Ishikawa (cell line): ENCODE measurements around the gene THAP12.

Source experiments
- CEBPB ChIP-seq: IDR thresholded peaks from 2 replicates; pipeline ENCODE4 v1.6.1; 2012
- CREB1 ChIP-seq: IDR thresholded peaks from 2 replicates; pipeline ENCODE4 v1.6.1; 2012; ENCODE audit warnings: low read depth
- EGR1 ChIP-seq: IDR thresholded peaks from 2 replicates; pipeline ENCODE4 v1.6.1; 2012
- EP300 ChIP-seq: IDR thresholded peaks from 2 replicates; pipeline ENCODE4 v1.6.1; 2012; ENCODE audit warnings: borderline replicate concordance
- FOXM1 ChIP-seq: IDR thresholded peaks from 2 replicates; pipeline ENCODE4 v1.6.1; 2012; ENCODE audit warnings: low read depth, borderline replicate concordance
- MAX ChIP-seq: IDR thresholded peaks from 2 replicates; pipeline ENCODE4 v1.6.1; 2012
- NFIC ChIP-seq: IDR thresholded peaks from 2 replicates; pipeline ENCODE4 v1.6.1; 2012
- RAD21 ChIP-seq: IDR thresholded peaks from 2 replicates; pipeline ENCODE4 v1.6.1; 2012; ENCODE audit warnings: low read depth
- REST ChIP-seq: IDR thresholded peaks from 2 replicates; pipeline ENCODE4 v1.6.1; 2012; ENCODE audit warnings: low read depth, mild to moderate bottlenecking
- TAF1 ChIP-seq: IDR thresholded peaks from 2 replicates; pipeline ENCODE4 v1.6.1; 2012; ENCODE audit warnings: low read depth, mild to moderate bottlenecking
- TCF12 ChIP-seq: IDR thresholded peaks from 2 replicates; pipeline ENCODE4 v1.6.1; 2012; ENCODE audit warnings: low read depth
- TEAD4 ChIP-seq: IDR thresholded peaks from 2 replicates; pipeline ENCODE4 v1.6.1; 2012
- YY1 ChIP-seq: IDR thresholded peaks from 2 replicates; pipeline ENCODE4 v1.6.1; 2012; ENCODE audit warnings: low read depth
- ZBTB7A ChIP-seq: IDR thresholded peaks from 2 replicates; pipeline ENCODE4 v1.6.1; 2012; ENCODE audit warnings: low read depth
- TF ChIP-seq, protein P1 (sequence below): IDR thresholded peaks from 2 replicates; pipeline ENCODE4 v1.6.1; 2012

Gene THAP12

GRCh38 chr11:76330651-76331050, 50.3 kb downstream of the THAP12 start:
- TF ChIP-seq, protein P1, sequence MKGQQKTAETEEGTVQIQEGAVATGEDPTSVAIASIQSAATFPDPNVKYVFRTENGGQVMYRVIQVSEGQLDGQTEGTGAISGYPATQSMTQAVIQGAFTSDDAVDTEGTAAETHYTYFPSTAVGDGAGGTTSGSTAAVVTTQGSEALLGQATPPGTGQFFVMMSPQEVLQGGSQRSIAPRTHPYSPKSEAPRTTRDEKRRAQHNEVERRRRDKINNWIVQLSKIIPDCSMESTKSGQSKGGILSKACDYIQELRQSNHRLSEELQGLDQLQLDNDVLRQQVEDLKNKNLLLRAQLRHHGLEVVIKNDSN = no peak

DNA sequence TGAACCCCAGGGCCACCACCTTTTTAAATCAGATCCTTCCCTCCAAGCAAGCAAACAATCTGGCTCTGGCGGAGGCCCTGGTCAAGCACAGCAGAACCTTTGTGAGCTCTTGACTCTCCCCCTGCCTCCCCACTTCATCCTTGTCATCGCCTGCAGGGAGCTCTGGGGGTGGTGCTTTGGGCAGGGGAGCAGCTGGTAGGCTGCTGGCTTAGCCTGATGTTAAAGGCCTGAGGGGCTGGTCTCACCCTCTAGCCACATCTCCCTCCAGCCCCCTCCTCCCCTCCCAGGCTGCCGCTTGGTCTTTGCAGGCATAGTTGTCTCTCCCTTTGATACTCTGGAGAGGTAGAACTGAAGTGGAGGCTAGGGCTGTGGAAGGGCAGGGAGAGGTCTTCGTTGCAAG, 50.9 kb downstream of the THAP12 start:
- TF ChIP-seq CEBPB (no peak), TEAD4 (no peak), TAF1 (no peak), REST (no peak), EP300 (no peak), CREB1 (no peak), MAX (no peak)

- no peak for TF ChIP-seq EP300
- TF ChIP-seq TCF12 = no peak
- no peak for TF ChIP-seq RAD21
- TF ChIP-seq, protein P1 = no peak
- TF ChIP-seq MAX = no peak
- no peak for TF ChIP-seq CEBPB
- TF ChIP-seq TAF1 = no peak
- TF ChIP-seq ZBTB7A = no peak
- TF ChIP-seq TEAD4 = no peak
- no peak for TF ChIP-seq EGR1
- TF ChIP-seq REST = no peak
- TF ChIP-seq CREB1 = no peak
- no peak for TF ChIP-seq YY1
- TF ChIP-seq FOXM1 = no peak
- TF ChIP-seq NFIC = no peak
These were observed 51.8 kb downstream of the THAP12 start for GRCh38 chr11:76329084-76329648.

DNA sequence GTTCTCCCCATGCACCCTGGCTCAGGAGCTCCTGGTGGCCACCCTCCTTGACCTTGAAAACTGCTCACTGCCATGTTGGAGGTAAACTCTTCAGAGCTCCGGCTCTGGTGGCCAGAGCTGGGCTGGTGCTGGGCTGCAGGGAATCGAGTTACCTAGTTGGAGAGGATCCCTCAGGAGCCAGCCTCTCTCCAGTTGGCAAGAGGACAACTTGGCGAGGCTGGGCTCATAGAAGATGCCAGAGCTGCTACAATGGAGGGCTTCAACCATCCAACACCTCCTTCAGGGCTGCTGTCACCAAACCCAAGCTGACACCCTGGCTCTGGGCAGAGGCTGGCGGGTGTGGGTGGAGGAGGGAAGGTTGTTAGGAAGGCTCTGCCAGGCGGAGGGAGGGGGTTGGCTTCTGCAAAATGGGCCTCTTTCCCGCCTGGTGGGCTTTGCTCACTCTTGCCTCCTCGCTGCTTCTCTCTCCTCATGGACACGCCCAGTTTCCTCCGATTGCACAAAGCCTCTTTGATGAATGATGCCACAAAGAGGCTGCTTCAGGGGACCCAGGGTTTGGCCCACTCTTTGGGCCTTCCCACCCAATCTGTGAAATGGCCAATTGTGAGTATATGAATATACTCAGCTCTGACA, 53.1 kb downstream of the THAP12 start:
- TF ChIP-seq CREB1 (no peak), YY1 (no peak), EGR1 (no peak), TEAD4 (no peak), TAF1 (no peak), NFIC (no peak)

DNA sequence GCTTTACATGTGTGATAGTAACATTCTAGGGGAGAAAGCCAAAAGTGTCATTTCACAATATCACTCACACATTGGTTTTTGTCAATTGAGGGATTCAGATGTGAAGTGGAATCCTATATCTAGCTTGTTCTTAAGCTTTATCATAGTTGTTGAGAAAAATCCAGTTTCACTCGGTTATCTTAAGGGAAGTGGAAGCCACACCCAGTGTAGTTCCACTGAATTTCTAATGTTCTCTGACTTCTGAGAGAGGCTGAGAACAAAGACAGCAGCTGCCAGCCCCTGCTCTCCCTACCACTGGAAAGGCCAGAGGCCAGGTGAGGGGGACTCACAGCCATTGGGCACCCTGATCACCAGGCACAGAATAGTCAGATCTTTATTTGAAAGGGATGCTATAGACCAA, 53.7 kb downstream of the THAP12 start:
- TF ChIP-seq MAX = no peak
- TF ChIP-seq REST = no peak
- TF ChIP-seq RAD21 = no peak
- no peak for TF ChIP-seq CREB1
- TF ChIP-seq TEAD4 = no peak
- no peak for TF ChIP-seq CEBPB
- TF ChIP-seq NFIC = no peak
- TF ChIP-seq FOXM1 = no peak
- TF ChIP-seq, protein P1 = no peak
- TF ChIP-seq ZBTB7A = no peak
